H1 (cell line): ENCODE results near the gene RHOBTB1. TPM values are rescaled to one million over a fixed set of nuclear protein-coding genes. Genes with fewer than 3 reads are reported as not detected.

Experiments used
- CTCF ChIA-PET: fragments of 300-600 bp; sonication (Branson Sonifier 250); formaldehyde crosslinking; loops from one replicate; lab custom pipeline; 2021; ENCODE audit not compliant: partially characterized antibody; lab: Charles Lee
- POLR2A ChIA-PET: fragments of 300-600 bp; sonication (Branson Sonifier 250); formaldehyde crosslinking; loops from one replicate; lab custom pipeline; 2021; ENCODE audit warnings: inconsistent platforms; ENCODE audit not compliant: partially characterized antibody; lab: Charles Lee
- DNase-seq, 2 experiments: peaks; one replicate each; pipeline versions ENCODE4 v3.0.0 to v3.0.0-alpha.2; 2010 to 2022; ENCODE audit warnings: low spot score in 2 of 2, low read depth in 1 of 2, mixed read lengths in 1 of 2
- FAIRE-seq: peaks from 2 replicates; lab custom pipeline; 2011; peaks lifted over from hg19 to GRCh38; lab: Jason Lieb, UNC
- H2AFZ ChIP-seq: 2 replicates; pipeline ENCODE4 v1.8.1; 2012; ENCODE audit warnings: low read length, inconsistent platforms
- H2AK5ac ChIP-seq: 2 replicates; pipeline ENCODE4 v1.6.1; 2013; ENCODE audit warnings: low read depth, low read length
- H2BK120ac ChIP-seq: replicated peaks from 2 replicates; pipeline ENCODE3; 2013; ENCODE audit warnings: low read depth, low read length, inconsistent platforms
- H2BK12ac ChIP-seq: 2 replicates; pipeline ENCODE4 v1.6.1; 2013; ENCODE audit warnings: low read depth, low read length
- H2BK15ac ChIP-seq: 2 replicates; pipeline ENCODE4 v1.6.1; 2013; ENCODE audit warnings: low read length
- H2BK20ac ChIP-seq: 2 replicates; pipeline ENCODE4 v1.6.1; 2013; ENCODE audit warnings: low read length
- H2BK5ac ChIP-seq: 2 replicates; pipeline ENCODE4 v1.6.1; 2013; ENCODE audit warnings: low read depth, low read length
- H3K14ac ChIP-seq: 2 replicates; pipeline ENCODE4 v1.6.1; 2013; ENCODE audit warnings: inconsistent platforms; ENCODE audit not compliant: insufficient read length
- H3K18ac ChIP-seq: 2 replicates; pipeline ENCODE4 v1.6.1; 2013; ENCODE audit warnings: low read length; ENCODE audit errors: extremely low read depth
- H3K23ac ChIP-seq: 2 replicates; pipeline ENCODE4 v1.6.1; 2013; ENCODE audit warnings: inconsistent platforms; ENCODE audit not compliant: insufficient read length
- H3K23me2 ChIP-seq: 2 replicates; pipeline ENCODE4 v1.6.1; 2013; ENCODE audit warnings: low read depth, low read length
- H3K27ac ChIP-seq: 2 replicates; pipeline ENCODE4 v1.6.1; 2011; ENCODE audit warnings: low read depth, low read length, inconsistent platforms
- H3K27me3 ChIP-seq, 4 experiments: replicated peaks in 1 of 4; 1 replicate in 1 of 4; 2 replicates in 3 of 4; pipeline versions ENCODE4 v1.6.1 to v1.8.1; 2011 to 2013; ENCODE audit warnings: low read length in 3 of 4, mild to moderate bottlenecking in 3 of 4, inconsistent platforms in 2 of 4, mixed read lengths in 2 of 4, moderate library complexity in 1 of 4; ENCODE audit not compliant: control insufficient read depth in 3 of 4, insufficient read depth in 3 of 4; ENCODE audit errors: extremely low read depth in 1 of 4
- H3K36me3 ChIP-seq, 4 experiments: 2 replicates each; pipeline versions ENCODE4 v1.6.1 to v1.8.1; 2011 to 2013; ENCODE audit warnings: mild to moderate bottlenecking in 4 of 4, low read length in 3 of 4, moderate library complexity in 2 of 4, control low read depth in 1 of 4, inconsistent platforms in 1 of 4; ENCODE audit not compliant: insufficient read depth in 4 of 4, control insufficient read depth in 2 of 4
- H3K4ac ChIP-seq: replicated peaks from 2 replicates; pipeline ENCODE3; 2013; ENCODE audit warnings: low read length, low read depth, mixed read lengths, inconsistent platforms; ENCODE audit not compliant: insufficient read length
- H3K4me1 ChIP-seq, 4 experiments: replicated peaks in 1 of 4; 1 replicate in 1 of 4; 2 replicates in 3 of 4; pipeline versions ENCODE4 v1.6.1 to v1.8.1; 2011 to 2013; ENCODE audit warnings: low read length in 3 of 4, inconsistent platforms in 2 of 4, mixed read lengths in 1 of 4; ENCODE audit not compliant: insufficient read depth in 4 of 4, control insufficient read depth in 3 of 4
- H3K4me2 ChIP-seq, 2 experiments: 2 replicates each; pipeline versions ENCODE4 v1.6.1 to v1.8.1; 2011 to 2013; ENCODE audit warnings: low read depth in 2 of 2, low read length in 2 of 2, control low read depth in 1 of 2, inconsistent platforms in 1 of 2, mild to moderate bottlenecking in 1 of 2; ENCODE audit not compliant: insufficient read depth in 1 of 2
- H3K4me3 ChIP-seq, 4 experiments: fragments of 200-600, 300-600 bp in 1 of 4; sonication (generic), shearing (Covaris generic), sonication (Bioruptor Twin) in 1 of 4; 2 replicates each; pipeline versions ENCODE4 v1.5.1 to v1.8.1; 2011 to 2016; ENCODE audit warnings: low read length in 4 of 4, low read depth in 3 of 4, control low read depth in 2 of 4, inconsistent platforms in 2 of 4, mild to moderate bottlenecking in 2 of 4, mixed read lengths in 1 of 4, moderate library complexity in 1 of 4; ENCODE audit not compliant: insufficient read depth in 2 of 4; ENCODE audit errors: extremely low read depth in 1 of 4
- H3K56ac ChIP-seq: replicated peaks from 2 replicates; pipeline ENCODE3; 2013; ENCODE audit warnings: low read depth, mild to moderate bottlenecking, mixed read lengths, low read length, inconsistent platforms; ENCODE audit not compliant: insufficient read length
- H3K79me1 ChIP-seq: 2 replicates; pipeline ENCODE4 v1.6.1; 2013; ENCODE audit warnings: low read depth, low read length, control low read depth
- H3K79me2 ChIP-seq, 2 experiments: 2 replicates each; pipeline versions ENCODE4 v1.6.1 to v1.8.1; 2012 to 2013; ENCODE audit warnings: low read length in 2 of 2, mild to moderate bottlenecking in 2 of 2, inconsistent platforms in 1 of 2; ENCODE audit not compliant: insufficient read depth in 2 of 2, control insufficient read depth in 1 of 2
- H3K9ac ChIP-seq, 4 experiments: replicated peaks in 1 of 4; 1 replicate in 1 of 4; 2 replicates in 3 of 4; pipeline versions ENCODE4 v1.6.1 to v1.8.1; 2011 to 2013; ENCODE audit warnings: low read depth in 3 of 4, low read length in 3 of 4, control low read depth in 2 of 4, mild to moderate bottlenecking in 2 of 4, moderate library complexity in 2 of 4, inconsistent platforms in 1 of 4; ENCODE audit errors: extremely low read depth in 1 of 4
- H3K9me3 ChIP-seq, 2 experiments: 2 replicates each; pipeline versions ENCODE4 v1.6.1 to v1.8.1; 2012 to 2013; ENCODE audit warnings: mild to moderate bottlenecking in 2 of 2, moderate library complexity in 2 of 2, control low read depth in 1 of 2, inconsistent platforms in 1 of 2, low read depth in 1 of 2, low read length in 1 of 2, mixed read lengths in 1 of 2; ENCODE audit not compliant: insufficient read depth in 2 of 2
- H4K20me1 ChIP-seq, 2 experiments: replicated peaks in 1 of 2; 2 replicates each; pipeline versions ENCODE3 to v1.8.1; 2011 to 2013; ENCODE audit warnings: inconsistent platforms in 2 of 2, low read length in 2 of 2, mild to moderate bottlenecking in 1 of 2; ENCODE audit not compliant: insufficient read depth in 2 of 2, control insufficient read depth in 1 of 2
- H4K5ac ChIP-seq: 2 replicates; pipeline ENCODE4 v1.6.1; 2013; ENCODE audit warnings: low read length, low read depth, mixed read lengths, inconsistent platforms; ENCODE audit not compliant: insufficient read length
- H4K8ac ChIP-seq: 2 replicates; pipeline ENCODE4 v1.8.0; 2013; ENCODE audit warnings: mild to moderate bottlenecking, moderate library complexity, low read length, inconsistent platforms; ENCODE audit not compliant: insufficient read depth; ENCODE audit errors: extremely low read depth
- H4K91ac ChIP-seq: replicated peaks from 2 replicates; pipeline ENCODE3; 2013; ENCODE audit warnings: low read length, mixed read lengths, inconsistent platforms; ENCODE audit not compliant: insufficient read length
- ASH2L ChIP-seq: fragments of 200-600, 300-600 bp; sonication (generic); IDR thresholded peaks from one replicate; pipeline ENCODE4 v1.7.1; 2017; ENCODE audit warnings: low read length
- CHD1 ChIP-seq: IDR thresholded peaks from 2 replicates; pipeline ENCODE4 v1.6.1; 2012; ENCODE audit warnings: low read depth, low read length, improper control_type of control experiment
- CREB1 ChIP-seq: IDR thresholded peaks from 2 replicates; pipeline ENCODE4 v1.6.1; 2012; ENCODE audit warnings: inconsistent platforms
- JUND ChIP-seq: IDR thresholded peaks from 2 replicates; pipeline ENCODE4 v1.6.1; 2011; ENCODE audit warnings: mild to moderate bottlenecking, improper control_type of control experiment, low read length
- KDM1A ChIP-seq: fragments of 200-600, 300-600 bp; sonication (generic); IDR thresholded peaks from 2 replicates; pipeline ENCODE4 v1.7.1; 2016; ENCODE audit warnings: mild to moderate bottlenecking, low read length, borderline replicate concordance
- SRF ChIP-seq: IDR thresholded peaks from 2 replicates; pipeline ENCODE4 v1.6.1; 2011; ENCODE audit warnings: mild to moderate bottlenecking, low read depth, low read length, moderate library complexity
- ZNF274 ChIP-seq: IDR thresholded peaks from 2 replicates; pipeline ENCODE4 v1.7.0; 2012; ENCODE audit warnings: low read length, borderline replicate concordance; ENCODE audit errors: extremely low read depth
- WGBS, 2 experiments: shearing (Covaris generic) in 1 of 2; methylation state at CpG; one replicate each; pipeline versions ENCODE4 v1.1.6 to v1.1.7; 2013 to 2015; ENCODE audit warnings: low lambda C conversion rate in 2 of 2, mixed read lengths in 2 of 2, inconsistent platforms in 1 of 2, low coverage in 1 of 2, missing lambda C conversion rate in 1 of 2; ENCODE audit not compliant: insufficient replicate concordance in 2 of 2, insufficient coverage in 1 of 2, insufficient read length in 1 of 2; ENCODE audit errors: extremely low coverage in 1 of 2, missing lambda C conversion rate in 1 of 2; 5-methylcytosine and 5-hydroxymethylcytosine counted together
- polyA plus RNA-seq, 7 experiments: library from polyadenylated mRNA; depleted of rRNA in 3 of 7; stranded (reverse) in 5 of 7; unstranded in 2 of 7; fragments of >200 nt in 5 of 7; fragments of 200-250 nt in 2 of 7; gene quantifications; 1 replicate in 5 of 7; 2 replicates in 1 of 7; 4 replicates in 1 of 7; pipeline versions ENCODE4 v1.2.1 to v1.2.3, GENCODE V29; 2011 to 2013; ENCODE audit warnings: missing spikeins in 2 of 7, mixed read lengths in 2 of 7
- total RNA-seq: library from RNA; stranded (reverse); fragmentation: NEBNext Ultra II Directional; extraction: Animal tissue kit (Norgen Biotek cat#: 25700); gene quantifications from 2 replicates; pipeline ENCODE4 v1.2.1, GENCODE V29; 2021

RHOBTB1 gene
- total and polyA plus RNA-seq, 2 of the 8 experiments (the other 6 are each of a cell fraction or from before 2014, with no cell fraction given) = 6.1 to 7.4 TPM

DNA sequence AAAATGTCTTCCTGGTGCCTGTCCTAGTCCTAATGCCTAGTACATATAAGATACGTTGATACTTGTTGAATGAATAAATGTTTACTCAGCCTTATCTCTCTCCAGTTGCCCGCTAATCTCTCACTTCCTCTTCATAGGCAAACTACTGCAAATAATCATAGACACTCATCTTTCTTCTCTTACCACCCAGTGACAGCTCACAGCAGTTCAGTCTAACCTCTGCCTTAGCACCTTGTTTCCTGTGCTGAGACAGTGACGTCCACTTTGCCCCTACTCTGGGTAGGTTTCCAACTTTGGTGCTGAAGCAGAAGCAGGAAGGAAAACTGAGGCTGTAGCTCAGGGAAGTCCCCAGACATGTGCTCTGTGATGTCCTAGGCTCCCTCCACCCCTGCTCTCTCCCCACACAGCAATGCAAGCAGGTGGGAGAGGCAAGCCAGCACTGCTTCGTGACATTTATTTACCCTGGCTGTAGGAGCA lies 45.5 kb upstream of the RHOBTB1 start:
- no peak overlapping the region for H3K18ac ChIP-seq
- H4K91ac ChIP-seq = no peak overlapping the region
- no peak overlapping the region for H3K9ac ChIP-seq
- H4K8ac ChIP-seq = no peak overlapping the region
- CTCF ChIA-PET = interaction anchor here (1.3 kb wide), 1 partner anchor 9 kb away, joined by 4 read pairs; no protein-coding TSS in a partner anchor
- 91% methylated on average over 4 of the region's 4 CpGs; no CpG with 5 or more reads in 1 of the 2 experiments for WGBS, 2 experiments
- peaks cover 0 to 3% of the 10 kb centered on the region in 2 experiments; a peak in 1 of 4 replicates for H3K9me3 ChIP-seq
- no peak overlapping the region for H2BK120ac ChIP-seq
- no peaks in the 10 kb centered on the region for H3K27me3 ChIP-seq
- no peak overlapping the region for H3K14ac ChIP-seq
- H3K23me2 ChIP-seq = no peaks in the 10 kb centered on the region
- no peak overlapping the region for H3K23ac ChIP-seq
- no peaks in the 10 kb centered on the region for H3K4me1 ChIP-seq
- DNase-seq = no peak
- no peak overlapping the region for H3K27ac ChIP-seq
- H4K20me1 ChIP-seq = no peaks in the 10 kb centered on the region
- H2BK20ac ChIP-seq = no peak overlapping the region
- TF ChIP-seq CHD1 = no peak
- TF ChIP-seq JUND = no peak
- no peak for TF ChIP-seq ZNF274
- TF ChIP-seq CREB1 = no peak
- TF ChIP-seq KDM1A = no peak
- no peak for TF ChIP-seq SRF
- TF ChIP-seq ASH2L = no peak
- no peaks in the 10 kb centered on the region for H3K79me1 ChIP-seq
- no peak overlapping the region for H2AK5ac ChIP-seq
- no peak overlapping the region for H2BK5ac ChIP-seq
- no peak overlapping the region for H2AFZ ChIP-seq
- no peaks in the 10 kb centered on the region for H3K36me3 ChIP-seq
- no peak overlapping the region for H3K4ac ChIP-seq
- H3K4me3 ChIP-seq = no peak overlapping the region
- POLR2A ChIA-PET = no interaction called here
- H3K56ac ChIP-seq = no peak overlapping the region
- no peak overlapping the region for H3K4me2 ChIP-seq
- no peak for FAIRE-seq
- no peaks in the 10 kb centered on the region for H3K79me2 ChIP-seq
- no peak overlapping the region for H2BK12ac ChIP-seq
- no peak overlapping the region for H2BK15ac ChIP-seq
- no peak overlapping the region for H4K5ac ChIP-seq
